ENCODE measurements around the gene ZNF780A.

GRCh38 chr19:40081411-40081810, 9.3 kb downstream of the ZNF780A start:
- no peak for TF ChIP-seq CTCF (IDR thresholded peaks at IDR 0.05)
- TF ChIP-seq POLR2A (IDR thresholded peaks at IDR 0.05), result no peak
- TF ChIP-seq POLR2AphosphoS5 (IDR thresholded peaks at IDR 0.05), result no peak
- no peak for TF ChIP-seq EP300 (IDR thresholded peaks at IDR 0.05)

Measured in gastroesophageal sphincter (tissue), 3 donors.